T-cell (primary cell): ENCODE results near the gene DDX51. TPM values are rescaled to one million over a fixed set of nuclear protein-coding genes. Genes with fewer than 3 reads are reported as not detected.
A peak's percentile ranks its signal among the peaks of the same experiment; 100 is the strongest.

ENCODE experiments used
- ATAC-seq, 4 experiments: fragments of 200-7000 bp in 3 of 4; fragments of 150-1000 bp in 1 of 4; cut with Tn5 transposase; replicated peaks in 1 of 4; 1 replicate in 3 of 4; 2 replicates in 1 of 4; pipeline ENCODE4 v1.10.0; 2021; ENCODE audit warnings: moderate library complexity in 3 of 4, mild to moderate bottlenecking in 2 of 4, moderate number of reproducible peaks in 1 of 4
- CTCF ChIA-PET, 2 donors: fragments of 300-600 bp; sonication (Branson Sonifier 250); formaldehyde crosslinking; loops; one replicate each; lab custom pipeline; 2022; ENCODE audit warnings: antibody characterized with exemption in 2 of 2; lab: Charles Lee
- POLR2A ChIA-PET, 2 donors: fragments of 300-600 bp; sonication (Branson Sonifier 250); formaldehyde crosslinking; loops; one replicate each; lab custom pipeline; 2022; ENCODE audit warnings: antibody characterized with exemption in 2 of 2; lab: Charles Lee
- DNase-seq, 35 experiments: peaks; one replicate each; pipeline versions ENCODE4 v3.0.0 to v3.0.0-alpha.2; 2013 to 2023
- H3K27ac ChIP-seq: one replicate; pipeline ENCODE4 v1.5.1; 2013; ENCODE audit warnings: low read length
- H3K27me3 ChIP-seq, 2 experiments: replicated peaks in 1 of 2; 1 replicate in 1 of 2; 2 replicates in 1 of 2; pipeline versions ENCODE4 v1.6.1 to v1.7.0; 2013; ENCODE audit warnings: low read length in 1 of 2, mixed read lengths in 1 of 2; ENCODE audit not compliant: control insufficient read depth in 2 of 2, insufficient read depth in 2 of 2; ENCODE audit errors: extremely low read depth in 1 of 2
- H3K36me3 ChIP-seq, 2 donors: 1 replicate in 1 of 2; 2 replicates in 1 of 2; pipeline versions ENCODE4 v1.6.1 to v1.7.0; 2013; ENCODE audit warnings: low read length in 1 of 2; ENCODE audit not compliant: control insufficient read depth in 2 of 2, insufficient read depth in 1 of 2; ENCODE audit errors: extremely low read depth in 1 of 2
- H3K4me1 ChIP-seq, 2 experiments: 1 replicate in 1 of 2; 2 replicates in 1 of 2; pipeline versions ENCODE4 v1.6.1 to v1.7.0; 2013; ENCODE audit warnings: low read length in 2 of 2, mixed read lengths in 1 of 2; ENCODE audit not compliant: insufficient read depth in 2 of 2, control insufficient read depth in 1 of 2; ENCODE audit errors: extremely low read depth in 1 of 2
- H3K4me3 ChIP-seq, 2 donors: 1 replicate in 1 of 2; 2 replicates in 1 of 2; pipeline versions ENCODE4 v1.5.1 to v1.7.0; 2013; ENCODE audit warnings: mild to moderate bottlenecking in 2 of 2, low read length in 1 of 2, moderate library complexity in 1 of 2; ENCODE audit not compliant: control insufficient read depth in 1 of 2; ENCODE audit errors: extremely low read depth in 1 of 2
- H3K9me3 ChIP-seq: 2 replicates; pipeline ENCODE4 v1.7.0; 2013
- H3K27ac Mint-ChIP-seq, 2 donors: one replicate each; pipeline ENCODE4 v1.8.0; 2020 to 2021; ENCODE audit warnings: mild to moderate bottlenecking in 2 of 2, mixed read lengths in 2 of 2
- H3K27me3 Mint-ChIP-seq, 2 donors: one replicate each; pipeline ENCODE4 v1.8.0; 2021 to 2022; ENCODE audit warnings: mixed read lengths in 2 of 2
- H3K36me3 Mint-ChIP-seq: one replicate; pipeline ENCODE4 v1.8.0; 2021; ENCODE audit warnings: mixed read lengths
- H3K4me1 Mint-ChIP-seq, 3 donors: one replicate each; pipeline ENCODE4 v1.8.0; 2020 to 2022; ENCODE audit warnings: mixed read lengths in 3 of 3, mild to moderate bottlenecking in 1 of 3
- H3K4me3 Mint-ChIP-seq, 3 donors: one replicate each; pipeline ENCODE4 v1.8.0; 2020 to 2022; ENCODE audit warnings: mild to moderate bottlenecking in 3 of 3, mixed read lengths in 3 of 3, moderate library complexity in 3 of 3
- H3K9me3 Mint-ChIP-seq, 3 donors: one replicate each; pipeline ENCODE4 v1.8.0; 2020 to 2022; ENCODE audit warnings: mixed read lengths in 3 of 3
- WGBS: methylation state at CpG from one replicate; pipeline ENCODE4 v1.1.5; 2013; ENCODE audit warnings: missing lambda C conversion rate; ENCODE audit not compliant: insufficient coverage; 5-methylcytosine and 5-hydroxymethylcytosine counted together
- total RNA-seq, 35 experiments: library from RNA in 6 of 35; stranded (reverse) in 6 of 35; fragments of 120-200 nt in 1 of 35; gene quantifications; one replicate each; pipeline versions ENCODE4 v1.2.1 to v1.2.4 and lab custom pipeline; 2013 to 2026

DDX51 gene
- total RNA-seq, 5 donors from 2014 or later (not counting 1 experiment from before 2014, with no cell fraction given), result 41.9 to 58.6 (median 49.0) TPM

GRCh38 chr12:132171968-132172521, 27.9 kb upstream of the DDX51 start:
- Mint-ChIP-seq H3K4me3 (peak overlapping the region in 1 of 3 donors; percentile 38), H3K36me3 (no peaks in the 10 kb centered on the region), H3K27ac (no peak overlapping the region), H3K4me1 (peaks cover 17 to 34% (median 23%) of the 10 kb centered on the region in 3 donors), H3K9me3 (peaks cover 0 to under 1% (median 0%) of the 10 kb centered on the region in 3 donors), H3K27me3 (peaks cover 0 to 8% of the 10 kb centered on the region in 2 donors)
- Histone ChIP-seq H3K4me3 (no peak overlapping the region), H3K36me3 (no peaks in the 10 kb centered on the region), H3K27me3 (peaks cover 0 to 86% of the 10 kb centered on the region in 2 experiments), H3K27ac (no peak overlapping the region), H3K9me3 (no peaks in the 10 kb centered on the region), H3K4me1 (peaks cover 5 to 39% of the 10 kb centered on the region in 2 experiments)
- no peak for ATAC-seq
- WGBS, result 76% methylated on average over 10 of the region's 28 CpGs
- ChIA-PET CTCF (no interaction called here), POLR2A (no interaction called here)
- DNase-seq, result no peak

DNA sequence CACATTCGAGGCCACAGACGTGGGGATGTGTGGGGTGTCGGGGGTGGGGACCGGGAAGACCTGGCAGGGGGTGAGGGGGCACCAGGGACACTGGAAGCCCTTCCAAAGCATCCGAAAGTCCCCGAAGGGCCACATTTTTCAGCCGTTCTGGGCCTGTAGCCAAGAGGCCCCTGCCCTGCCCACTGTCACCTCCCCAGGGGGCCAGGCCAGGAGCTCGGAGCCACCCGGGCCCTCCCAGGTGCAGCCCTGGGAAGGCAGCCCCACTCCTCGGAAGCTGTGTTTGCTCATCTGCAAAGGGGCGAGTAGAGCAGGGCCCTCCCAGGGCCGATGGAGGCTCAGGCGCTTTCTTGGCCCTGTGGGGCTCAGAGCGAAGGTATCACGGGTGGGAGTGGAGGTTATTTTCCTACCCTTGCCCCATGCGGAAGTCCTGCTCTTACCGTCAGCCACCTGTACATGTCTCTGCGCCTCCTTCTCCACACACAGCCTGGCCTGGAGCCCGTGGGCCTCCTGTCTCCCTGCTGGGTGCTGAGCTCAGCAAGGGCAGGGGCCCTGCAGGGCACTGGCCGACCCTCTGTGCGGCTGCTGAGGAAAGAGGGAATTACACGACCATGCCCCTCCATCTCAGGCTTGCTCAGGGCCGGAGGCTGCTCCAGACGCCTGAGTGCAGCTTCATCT, 27.3 kb upstream of the DDX51 start:
- Histone ChIP-seq H3K36me3 (no peaks in the 10 kb centered on the region), H3K4me1 (peaks cover 5 to 39% of the 10 kb centered on the region in 2 experiments), H3K27ac (no peak overlapping the region), H3K4me3 (no peak overlapping the region), H3K9me3 (no peaks in the 10 kb centered on the region), H3K27me3 (peaks cover 0 to 79% of the 10 kb centered on the region in 2 experiments)
- ChIA-PET CTCF (no interaction called here), POLR2A (no interaction called here)
- Mint-ChIP-seq H3K4me1 (peaks cover 15 to 34% (median 21%) of the 10 kb centered on the region in 3 donors), H3K4me3 (peak overlapping the region in 1 of 3 donors; percentile 38), H3K9me3 (peaks cover 0 to 5% (median 0%) of the 10 kb centered on the region in 3 donors), H3K27me3 (peaks cover 0 to 8% of the 10 kb centered on the region in 2 donors), H3K27ac (no peak overlapping the region), H3K36me3 (no peaks in the 10 kb centered on the region)
- 83% methylated on average over 16 of the region's 24 CpGs for WGBS
- ATAC-seq (no peak), DNase-seq (no peak)

DNA sequence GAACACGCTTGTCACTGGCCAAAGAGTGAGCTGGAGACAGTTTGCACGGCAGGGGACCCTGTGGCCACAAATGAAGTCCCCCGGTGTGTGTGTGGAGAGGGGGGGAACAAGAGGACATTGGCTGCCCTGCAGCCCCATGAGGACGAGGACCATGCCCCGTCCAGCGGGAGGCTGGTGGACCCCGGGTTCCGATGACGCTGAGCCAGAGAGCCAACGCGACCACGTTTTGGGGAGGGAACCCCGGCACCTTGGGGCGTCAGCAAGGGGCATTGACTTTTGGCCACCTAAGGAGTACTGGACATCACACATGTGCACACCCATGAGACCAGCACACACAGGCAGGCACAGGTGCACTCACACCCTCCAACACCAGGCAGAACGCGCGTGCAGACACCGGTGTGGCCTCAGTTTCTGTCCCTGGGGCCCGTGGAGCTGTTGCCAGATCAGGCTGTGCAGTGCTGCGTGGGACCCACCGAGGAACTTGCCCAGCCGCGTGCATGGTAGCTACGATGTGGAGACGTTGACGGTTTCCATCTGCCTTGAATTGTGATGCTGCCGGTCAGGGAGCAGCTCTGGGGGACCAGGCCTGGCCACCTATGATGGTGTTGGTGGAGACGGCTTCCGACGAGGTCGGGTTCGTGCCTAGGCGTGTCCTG, 26.6 kb upstream of the DDX51 start:
- no peak for DNase-seq
- peaks cover 0 to 7% (median 0%) of the 10 kb centered on the region in 3 donors for H3K9me3 Mint-ChIP-seq
- H3K27ac Mint-ChIP-seq, result no peak overlapping the region
- ChIA-PET CTCF (no interaction called here), POLR2A (no interaction called here)
- Histone ChIP-seq H3K4me3 (no peak overlapping the region), H3K27me3 (peaks cover 0 to 73% of the 10 kb centered on the region in 2 experiments), H3K4me1 (peaks cover 5 to 39% of the 10 kb centered on the region in 2 experiments), H3K27ac (no peak overlapping the region), H3K36me3 (no peaks in the 10 kb centered on the region), H3K9me3 (no peaks in the 10 kb centered on the region)
- H3K27me3 Mint-ChIP-seq, result peaks cover 0 to 8% of the 10 kb centered on the region in 2 donors
- 89% methylated on average over 26 of the region's 33 CpGs for WGBS
- no peaks in the 10 kb centered on the region for H3K36me3 Mint-ChIP-seq
- ATAC-seq, result no peak
- no peak overlapping the region for H3K4me3 Mint-ChIP-seq
- H3K4me1 Mint-ChIP-seq, result peaks cover 15 to 34% (median 21%) of the 10 kb centered on the region in 3 donors

GRCh38 chr12:132170094-132170636, 26.0 kb upstream of the DDX51 start:
- POLR2A ChIA-PET, result no interaction called here
- WGBS, result 58% methylated on average over 12 of the region's 16 CpGs
- H3K9me3 Mint-ChIP-seq, result peaks cover 0 to 7% (median 0%) of the 10 kb centered on the region in 3 donors

GRCh38 chr12:132169376-132169775, 25.3 kb upstream of the DDX51 start:
- Histone ChIP-seq H3K27ac (no peak overlapping the region), H3K36me3 (no peaks in the 10 kb centered on the region), H3K4me3 (no peak overlapping the region), H3K27me3 (peaks cover 0 to 60% of the 10 kb centered on the region in 2 experiments), H3K4me1 (peaks cover 0 to 32% of the 10 kb centered on the region in 2 experiments), H3K9me3 (no peaks in the 10 kb centered on the region)
- H3K4me3 Mint-ChIP-seq, result no peak overlapping the region
- CTCF ChIA-PET, result no interaction called here
- ATAC-seq (no peak), DNase-seq (peak in 1 of 35 experiments; percentile 3)
- POLR2A ChIA-PET, result no interaction called here
- no peaks in the 10 kb centered on the region for H3K36me3 Mint-ChIP-seq
- no peak overlapping the region for H3K27ac Mint-ChIP-seq
- H3K9me3 Mint-ChIP-seq, result peaks cover 0 to 7% (median 0%) of the 10 kb centered on the region in 3 donors
- peaks cover 0 to 8% of the 10 kb centered on the region in 2 donors for H3K27me3 Mint-ChIP-seq
- peaks cover 9 to 29% (median 18%) of the 10 kb centered on the region in 3 donors for H3K4me1 Mint-ChIP-seq
- 85% methylated on average over 16 of the region's 17 CpGs for WGBS

More at GRCh38 chr12:132170094-132170636, 26.0 kb upstream of the DDX51 start:
- ATAC-seq (no peak), DNase-seq (peak in 1 of 35 experiments; percentile 1)
- no peaks in the 10 kb centered on the region for H3K9me3 ChIP-seq
- no peak overlapping the region for H3K4me3 ChIP-seq
- H3K27me3 Mint-ChIP-seq, result peaks cover 0 to 8% of the 10 kb centered on the region in 2 donors
- no peak overlapping the region for H3K27ac Mint-ChIP-seq
- H3K4me3 Mint-ChIP-seq, result no peak overlapping the region
- peaks cover 15 to 34% (median 21%) of the 10 kb centered on the region in 3 donors for H3K4me1 Mint-ChIP-seq
- CTCF ChIA-PET, result no interaction called here
- H3K4me1 ChIP-seq, result peaks cover 5 to 39% of the 10 kb centered on the region in 2 experiments
- no peaks in the 10 kb centered on the region for H3K36me3 ChIP-seq
- H3K27ac ChIP-seq, result no peak overlapping the region
- no peaks in the 10 kb centered on the region for H3K36me3 Mint-ChIP-seq
- peaks cover 0 to 67% of the 10 kb centered on the region in 2 experiments for H3K27me3 ChIP-seq
